HG02642 (cell line): Measurements from ENCODE around the gene PFDN6.
A peak's percentile ranks its signal among the peaks of the same experiment; 100 is the strongest.

ENCODE experiments used
- ATAC-seq: cut with Tn5 transposase; IDR thresholded peaks from one replicate; pipeline ENCODE4 v1.9.1; 2021; ENCODE audit warnings: mild to moderate bottlenecking; ENCODE audit not compliant: unreplicated experiment, poor library complexity

Gene PFDN6

GRCh38 chr6:33292996-33293682 is 3.7 kb downstream of the PFDN6 start:
- ATAC-seq = no peak

DNA sequence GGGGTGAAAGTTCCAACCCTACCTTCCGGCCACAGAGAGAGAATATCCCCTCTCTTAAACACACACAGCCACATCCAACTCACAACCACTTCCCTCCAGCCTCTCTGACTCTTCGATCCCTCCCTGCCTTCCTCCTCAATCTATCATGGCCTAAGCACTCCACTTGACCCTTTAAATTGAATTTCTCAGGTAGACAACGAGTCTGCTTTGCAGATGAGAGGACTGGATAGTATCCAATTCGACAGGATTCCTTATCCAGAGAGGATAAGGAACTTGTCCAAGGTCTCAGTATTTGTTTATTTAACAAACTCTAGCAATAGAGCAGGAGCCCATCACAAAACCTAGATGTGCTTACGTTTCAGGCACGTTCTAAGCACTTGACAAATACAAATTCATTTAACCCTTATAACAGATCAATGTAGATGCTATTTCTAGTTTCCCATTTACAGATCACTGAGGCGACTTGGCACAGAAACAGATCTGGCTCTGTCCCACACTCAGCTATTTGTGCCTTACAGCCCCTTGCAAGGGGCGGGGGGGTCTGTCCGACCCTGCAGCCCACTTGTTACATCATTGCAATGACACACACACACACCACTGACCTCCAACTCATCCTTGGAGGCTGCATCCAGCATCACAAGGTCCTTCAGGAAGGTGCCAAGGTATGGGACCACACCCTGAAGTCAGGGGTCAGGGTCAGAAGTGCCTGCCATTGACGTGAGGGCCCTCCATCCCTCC is 4.9 kb downstream of the PFDN6 start:
- ATAC-seq = no peak

GRCh38 chr6:33295621-33296369 is 6.4 kb downstream of the PFDN6 start:
- no peak for ATAC-seq

DNA sequence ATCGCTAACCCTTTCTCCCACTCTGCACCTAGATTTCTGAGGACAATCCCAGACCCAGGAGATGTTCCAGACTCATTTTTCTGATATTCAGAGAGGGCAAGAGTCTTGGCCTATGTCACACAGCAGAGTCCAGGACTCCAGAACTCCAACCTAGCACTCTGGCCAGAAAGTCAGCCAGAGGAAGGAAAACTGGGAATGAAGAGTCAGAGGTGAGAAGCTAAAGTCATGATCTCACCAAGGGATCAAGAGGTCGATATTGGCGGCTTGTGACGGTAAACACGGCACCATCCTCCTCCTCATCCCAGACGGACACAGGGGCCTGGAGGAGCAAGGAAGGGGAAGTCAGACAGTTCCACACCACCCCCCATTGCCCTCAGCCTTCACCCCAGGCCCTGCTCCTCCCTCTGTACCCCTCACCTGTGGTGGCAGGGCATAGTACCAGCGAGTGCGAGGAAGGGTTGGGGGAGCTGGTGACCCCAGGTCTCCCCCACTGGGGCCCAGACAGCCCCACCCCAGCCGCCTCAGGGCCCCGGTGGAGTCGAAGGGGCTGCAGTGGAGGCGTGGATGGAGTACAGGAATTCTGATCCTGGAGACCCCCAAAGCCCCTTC is 7.5 kb downstream of the PFDN6 start:
- no peak for ATAC-seq

- no peak for ATAC-seq
These were observed 8.1 kb downstream of the PFDN6 start for GRCh38 chr6:33297406-33297955.

DNA sequence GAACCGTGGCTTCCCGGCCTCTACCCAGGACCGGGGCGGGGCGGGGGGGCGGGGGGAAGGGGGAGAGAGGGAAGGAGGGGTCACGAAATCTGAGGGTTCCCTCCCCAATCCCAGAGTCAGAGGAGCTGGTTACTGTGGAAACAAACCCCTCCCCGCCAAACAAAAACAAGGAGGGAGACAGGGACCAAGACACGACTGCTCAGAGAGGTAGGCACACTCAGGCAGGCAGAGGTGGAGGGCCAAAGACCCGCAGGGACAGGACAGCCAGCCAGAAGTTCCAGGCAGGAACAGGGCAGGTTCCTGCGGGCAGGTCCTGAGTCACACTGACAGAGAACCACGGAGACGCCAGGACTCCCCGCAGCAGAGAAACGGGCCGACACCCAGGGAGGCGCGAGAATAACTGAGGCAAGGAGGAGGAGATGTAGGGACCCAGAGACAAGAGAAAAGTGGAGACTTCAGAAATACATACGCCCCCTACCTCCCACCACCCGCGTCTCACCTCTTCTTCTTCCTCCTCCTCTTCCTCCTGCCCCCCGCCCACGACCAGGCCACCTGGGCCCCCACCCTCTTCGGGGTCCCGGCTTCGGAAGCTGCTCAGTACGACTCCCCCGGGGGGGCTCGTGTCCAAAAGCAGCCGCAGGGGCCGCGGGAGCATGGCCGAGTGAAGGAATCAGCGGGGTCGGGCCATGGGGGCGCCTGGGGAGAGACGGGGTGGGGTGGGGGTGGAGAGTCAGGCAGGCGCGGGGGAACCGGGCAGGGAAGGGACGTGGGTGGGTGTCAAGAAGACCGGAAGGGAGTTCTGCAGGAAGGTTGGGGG is 8.8 kb downstream of the PFDN6 start:
- no peak for ATAC-seq

GRCh38 chr6:33298773-33299236 is 9.4 kb downstream of the PFDN6 start, which contains the start of gene RGL2:
TSS of gene RGL2 (minus strand) at chr6:33298942. CDS start at chr6:33298610, 332 bp downstream.
- peak; percentile 26 for ATAC-seq

- ATAC-seq = peak; percentile 80
These were observed 10.0 kb downstream of the PFDN6 start for GRCh38 chr6:33299237-33299944.

DNA sequence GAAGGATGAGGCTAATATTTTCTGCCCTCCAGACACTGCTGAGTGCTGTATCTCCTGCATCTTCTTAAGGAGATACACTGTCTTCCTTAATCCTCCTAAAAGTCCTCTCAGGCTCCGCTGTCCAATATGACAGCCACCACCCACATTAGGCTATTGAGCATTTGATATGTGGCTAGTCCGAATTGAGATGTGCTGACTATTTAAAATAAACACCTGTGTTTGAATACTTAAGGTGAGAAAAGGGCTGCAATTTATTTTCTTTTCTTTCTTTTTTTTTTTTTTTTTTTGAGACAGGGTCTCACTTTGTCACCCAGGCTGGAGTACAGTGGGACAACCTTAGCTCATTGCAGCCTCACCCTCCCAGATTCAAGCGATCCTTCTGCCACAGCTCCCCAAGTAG is 12.5 kb downstream of the PFDN6 start:
- ATAC-seq = no peak

- ATAC-seq = no peak
These were observed 14.8 kb downstream of the PFDN6 start for GRCh38 chr6:33304216-33304615.

DNA sequence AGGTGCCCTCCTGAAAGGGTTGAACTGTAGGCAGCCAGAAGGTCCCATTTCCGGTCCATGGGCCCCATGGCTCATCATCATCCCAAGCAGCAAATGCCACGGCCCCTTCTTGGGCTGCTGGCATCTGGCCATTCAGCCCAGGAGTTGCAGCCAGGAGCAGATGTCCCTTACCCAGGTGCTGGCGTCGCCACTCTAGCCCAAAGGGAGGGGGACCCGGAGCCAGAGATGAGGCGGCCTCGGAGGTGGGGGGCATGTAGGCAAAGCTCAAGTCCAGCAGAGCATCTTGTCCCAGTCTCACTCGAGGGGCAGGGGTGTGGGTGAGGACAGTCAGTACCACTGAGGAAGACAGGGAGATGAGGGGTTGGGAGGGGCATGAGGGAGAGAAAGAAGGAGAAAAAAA is 15.7 kb downstream of the PFDN6 start:
- no peak for ATAC-seq

- no peak for ATAC-seq
These were observed 17.0 kb downstream of the PFDN6 start for GRCh38 chr6:33306356-33306755.

DNA sequence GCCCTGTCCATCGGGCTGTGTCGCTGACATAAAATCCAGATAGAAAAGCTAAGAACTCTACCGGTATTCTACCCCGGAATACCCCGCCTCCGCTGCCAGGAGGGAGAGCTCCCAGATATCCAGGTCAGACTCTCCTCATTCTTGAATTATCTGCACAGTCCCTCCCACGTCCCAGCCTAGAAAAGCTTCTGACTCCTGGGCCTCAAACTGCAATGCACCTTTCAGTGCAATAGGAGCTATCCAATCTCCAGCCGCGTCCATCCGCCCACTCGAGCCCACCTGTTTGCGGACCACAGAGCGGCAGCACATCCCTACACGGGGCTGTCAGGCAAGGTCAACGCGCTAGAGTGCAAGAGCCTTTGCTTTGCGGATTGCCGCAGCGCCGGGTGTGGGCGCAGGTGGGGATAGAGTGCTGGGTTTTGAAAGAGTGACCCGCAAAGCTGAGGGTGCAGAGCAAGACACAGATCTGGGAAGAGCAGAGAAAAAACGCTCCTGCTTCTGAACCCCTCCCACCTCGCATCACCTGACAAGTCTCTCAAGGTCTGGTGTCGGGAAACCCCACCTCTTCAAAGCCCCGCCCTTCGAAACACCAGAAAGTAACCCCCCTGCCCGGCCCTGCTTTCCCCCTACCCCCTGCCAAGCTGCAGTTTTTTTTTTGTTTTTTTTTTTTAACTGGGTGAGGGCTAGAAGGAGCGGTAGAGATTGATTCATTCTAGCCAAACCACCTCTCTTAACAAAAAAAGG is 23.1 kb downstream of the PFDN6 start:
- peak; percentile 20 for ATAC-seq

DNA sequence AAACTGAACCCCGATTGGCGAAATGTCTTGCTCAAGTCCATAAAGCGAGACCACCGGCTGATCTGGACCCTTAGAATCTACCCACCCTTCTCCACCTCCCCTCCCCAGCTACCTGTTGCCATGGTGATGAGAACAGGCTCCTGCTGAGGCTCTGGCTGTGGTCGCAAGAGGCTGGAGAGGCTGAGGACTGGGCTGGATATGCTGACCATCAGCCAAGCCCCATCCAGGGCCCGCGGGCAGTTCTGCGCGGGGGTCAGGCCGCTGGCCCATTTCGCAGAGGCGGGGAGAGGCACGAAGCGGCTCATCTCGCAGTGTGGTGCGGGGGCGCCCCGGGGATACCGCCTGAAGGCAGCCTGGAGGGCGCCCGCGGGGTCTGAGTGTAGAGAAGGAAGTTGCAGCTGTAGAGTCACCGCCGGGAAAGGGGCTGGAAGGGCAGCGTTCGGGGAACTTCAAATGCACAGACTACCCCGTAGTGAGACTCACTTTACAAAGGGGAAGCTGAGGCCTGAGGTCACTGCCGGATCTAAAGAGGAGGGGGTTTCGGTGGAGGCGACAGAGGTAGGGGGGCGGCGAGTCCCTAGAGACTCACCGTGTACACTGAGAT is 23.8 kb downstream of the PFDN6 start:
- ATAC-seq = no peak

- peak; percentile 40 for ATAC-seq
These were observed 24.5 kb downstream of the PFDN6 start, which contains the start of gene TAPBP for GRCh38 chr6:33313709-33314514. TSS of gene TAPBP (minus strand) at chr6:33314078. CDS start at chr6:33314041, 37 bp downstream.

DNA sequence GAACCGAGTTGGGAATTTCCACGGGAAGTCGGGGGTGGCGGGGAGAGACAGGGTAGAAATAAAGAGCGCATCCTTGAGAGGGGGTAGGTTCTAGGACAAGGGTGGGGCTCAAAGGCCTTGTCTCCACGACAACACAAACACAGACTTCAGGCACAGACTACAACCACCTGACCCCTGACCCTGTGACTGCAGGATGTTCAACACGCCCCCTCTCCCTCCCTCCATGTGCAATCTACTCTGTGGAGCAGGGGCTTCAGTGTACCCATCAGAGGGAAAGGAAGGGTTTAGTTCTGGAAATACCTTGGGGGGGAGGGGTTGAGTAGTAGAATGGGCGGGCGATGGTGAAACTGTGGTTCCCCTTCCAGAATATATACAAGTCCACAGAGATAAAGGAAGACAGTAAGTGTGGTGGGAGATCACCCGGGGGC is 25.1 kb downstream of the PFDN6 start:
- no peak for ATAC-seq
